ENCODE data around the gene VDAC2. TPM values are rescaled to one million over a fixed set of nuclear protein-coding genes. Genes with fewer than 3 reads are reported as not detected.

The VDAC2 gene
- total RNA-seq, 4 donors from 2014 or later = 133 to 163 (median 149) TPM

- TF ChIP-seq CTCF (IDR thresholded peaks at IDR 0.05; ENCODE audit: low read depth) = no peak
These were observed 4.7 kb upstream of the VDAC2 start for GRCh38 chr10:75205908-75206307.

DNA sequence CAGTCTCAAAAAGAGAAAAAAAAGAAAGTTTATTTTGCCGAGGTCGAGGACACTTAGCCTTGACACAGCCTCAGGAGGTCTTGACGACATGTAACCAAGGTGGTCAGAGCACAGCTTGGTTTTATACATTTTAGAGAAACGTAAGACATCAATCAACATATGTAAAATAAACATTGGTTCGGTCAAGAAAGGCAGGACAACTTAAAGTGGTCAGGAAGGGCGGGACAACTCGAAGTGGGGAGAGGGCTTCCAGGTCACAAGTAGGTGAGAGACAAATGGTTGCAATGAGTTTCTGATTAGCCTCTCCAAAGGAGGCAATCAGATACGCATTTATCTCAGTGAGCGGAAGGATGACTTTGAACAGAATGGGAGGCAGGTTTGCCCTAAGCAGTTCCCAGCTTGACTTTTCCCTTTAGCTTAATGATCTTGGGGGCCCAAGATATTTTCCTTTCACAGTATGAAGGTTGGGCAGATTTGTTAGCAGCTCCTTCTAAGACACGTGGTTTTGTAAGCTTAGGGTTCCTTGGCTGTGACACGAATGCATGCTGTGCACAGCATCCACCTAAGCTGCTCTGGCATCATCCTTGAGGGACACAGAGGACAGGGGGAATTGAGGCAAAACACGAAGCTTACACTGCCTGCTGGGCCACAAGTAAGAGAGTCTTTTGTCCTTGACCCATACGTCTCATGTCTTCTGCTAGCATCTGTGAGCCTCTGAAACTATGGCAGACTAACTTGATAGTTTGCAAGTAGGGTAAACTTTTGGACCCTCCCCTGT lies 3.3 kb upstream of the VDAC2 start:
- no peak for TF ChIP-seq CTCF (IDR thresholded peaks at IDR 0.05; ENCODE audit: low read depth)

GRCh38 chr10:75207857-75208144 lies 2.8 kb upstream of the VDAC2 start:
- no peak for TF ChIP-seq CTCF (IDR thresholded peaks at IDR 0.05; ENCODE audit: low read depth)

GRCh38 chr10:75208181-75208580 lies 2.4 kb upstream of the VDAC2 start:
- TF ChIP-seq CTCF (IDR thresholded peaks at IDR 0.05; ENCODE audit: low read depth) = no peak

- TF ChIP-seq CTCF (IDR thresholded peaks at IDR 0.05; ENCODE audit: low read depth) = no peak
These were observed 1.3 kb upstream of the VDAC2 start for GRCh38 chr10:75209086-75209920.

GRCh38 chr10:75209921-75210281 lies 695 bp upstream of the VDAC2 start:
- no peak for TF ChIP-seq CTCF (IDR thresholded peaks at IDR 0.05; ENCODE audit: low read depth)

DNA sequence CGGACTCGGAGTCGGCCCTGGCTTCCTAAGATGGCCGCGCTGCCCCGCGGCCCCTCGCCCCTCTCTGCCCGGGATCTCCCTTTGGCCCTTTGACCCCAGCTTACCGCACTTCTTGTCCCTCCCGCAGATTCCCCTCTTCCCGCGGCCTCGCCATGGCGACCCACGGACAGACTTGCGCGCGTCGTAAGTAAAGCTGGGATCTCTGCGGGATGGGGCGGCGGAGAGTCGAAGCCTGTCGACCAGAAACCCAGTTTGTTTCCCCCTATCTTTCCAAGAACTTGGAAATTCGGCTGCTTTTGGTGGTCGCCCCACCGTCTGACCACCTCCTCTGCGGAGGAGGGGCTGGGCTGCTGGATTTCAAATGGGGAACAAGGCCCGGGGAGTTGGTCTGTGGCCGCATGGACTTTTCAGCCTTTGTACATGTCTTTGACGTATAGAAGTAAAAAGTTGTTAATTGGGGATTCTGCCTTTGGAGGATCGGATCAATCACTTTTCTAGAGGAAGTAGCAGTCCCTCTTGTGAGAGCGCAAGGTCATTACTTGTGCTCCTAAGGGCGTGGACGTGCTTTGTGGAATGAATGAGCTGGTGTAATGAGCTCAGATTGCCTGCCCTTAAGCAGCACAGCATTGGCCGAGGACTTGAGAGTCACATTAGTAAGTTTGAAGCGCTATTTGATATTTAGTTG lies 553 bp downstream of the VDAC2 start:
- TF ChIP-seq CTCF (IDR thresholded peaks at IDR 0.05; ENCODE audit: low read depth) = no peak
